Stimulated activated CD8-positive, alpha-beta memory T cell treated with anti-CD3 and anti-CD28 coated beads, Interleukin-7, amount 100 ng/mL, for 1 hour (primary cell): ENCODE results near the gene OR2G2.

Experiments used
- DNase-seq, 2 donors: peaks; one replicate each; pipeline ENCODE4 v3.0.0-alpha.2; 2020; ENCODE audit warnings: low read depth in 2 of 2

The OR2G2 gene

GRCh38 chr1:247588060-247588459, at the start of gene OR2G2:
OR2G2 (plus strand) TSS chr1:247588360; CDS start chr1:247588360, 0 bp downstream.
- DNase-seq, result no peak

- DNase-seq, result no peak
Observed at GRCh38 chr1:247538561-247538960, 49.6 kb upstream of the OR2G2 start.

- no peak for DNase-seq
Observed at GRCh38 chr1:247539215-247539614, 48.9 kb upstream of the OR2G2 start.

- DNase-seq, result no peak
Observed at GRCh38 chr1:247540581-247540980, 47.6 kb upstream of the OR2G2 start.

- no peak for DNase-seq
Observed at GRCh38 chr1:247542811-247543210, 45.3 kb upstream of the OR2G2 start.

- DNase-seq, result no peak
Observed at GRCh38 chr1:247548092-247548491, 40.1 kb upstream of the OR2G2 start.

- DNase-seq, result no peak
Observed at GRCh38 chr1:247548769-247549182, 39.4 kb upstream of the OR2G2 start, which contains the start of gene GCSAML. GCSAML (plus strand) TSS chr1:247549134; CDS start chr1:247549192, 58 bp downstream.

- no peak for DNase-seq
Observed at GRCh38 chr1:247551721-247552120, 36.4 kb upstream of the OR2G2 start.

- no peak for DNase-seq
Observed at GRCh38 chr1:247552231-247552630, 35.9 kb upstream of the OR2G2 start.

- no peak for DNase-seq
Observed at GRCh38 chr1:247557926-247558674, 30.1 kb upstream of the OR2G2 start.

GRCh38 chr1:247561711-247562110, 26.4 kb upstream of the OR2G2 start:
- no peak for DNase-seq

GRCh38 chr1:247562198-247562597, 26.0 kb upstream of the OR2G2 start:
- DNase-seq, result no peak

GRCh38 chr1:247574236-247574635, 13.9 kb upstream of the OR2G2 start:
- no peak for DNase-seq

GRCh38 chr1:247574664-247575063, 13.5 kb upstream of the OR2G2 start:
- no peak for DNase-seq

- no peak for DNase-seq
Observed at GRCh38 chr1:247576514-247576913, 11.6 kb upstream of the OR2G2 start.

GRCh38 chr1:247578946-247579460, 9.2 kb upstream of the OR2G2 start:
- DNase-seq, result no peak

GRCh38 chr1:247605286-247605685, 17.1 kb downstream of the OR2G2 start, which contains the start of gene OR2G3:
OR2G3 (plus strand) TSS chr1:247605586; CDS start chr1:247605586, 0 bp downstream.
- no peak for DNase-seq

GRCh38 chr1:247613405-247613804, 25.2 kb downstream of the OR2G2 start:
- DNase-seq, result no peak

GRCh38 chr1:247614625-247615024, 26.5 kb downstream of the OR2G2 start:
- DNase-seq, result no peak

- no peak for DNase-seq
Observed at GRCh38 chr1:247627951-247628350, 39.8 kb downstream of the OR2G2 start.

GRCh38 chr1:247638011-247638410, 49.9 kb downstream of the OR2G2 start:
- no peak for DNase-seq

- DNase-seq, result no peak
Observed at GRCh38 chr1:247638781-247639180, 50.6 kb downstream of the OR2G2 start.
